HG03378 (cell line): Measurements from ENCODE around the gene ADCY3.
"Not testable (repeated sequence)": the region's sequence is repeated elsewhere in the genome, so short reads cannot be mapped to it uniquely, and the experiment has no call there.

Source experiments
- ATAC-seq: cut with Tn5 transposase; IDR thresholded peaks from one replicate; pipeline ENCODE4 v1.9.1; 2021; ENCODE audit warnings: mild to moderate bottlenecking, moderate library complexity; ENCODE audit not compliant: unreplicated experiment

The ADCY3 gene

GRCh38 chr2:24852026-24852425, 68.0 kb downstream of the ADCY3 start:
- ATAC-seq: no peak

- ATAC-seq: no peak
Observed at GRCh38 chr2:24850944-24851343, 69.1 kb downstream of the ADCY3 start.

- ATAC-seq: no peak
Observed at GRCh38 chr2:24845691-24846090, 74.3 kb downstream of the ADCY3 start.

GRCh38 chr2:24844023-24844685, 75.9 kb downstream of the ADCY3 start:
- ATAC-seq: no peak

GRCh38 chr2:24843330-24843860, 76.6 kb downstream of the ADCY3 start:
- ATAC-seq: no peak

- no peak for ATAC-seq
Observed at GRCh38 chr2:24842081-24843050, 77.7 kb downstream of the ADCY3 start.

GRCh38 chr2:24840962-24841945, 78.8 kb downstream of the ADCY3 start:
- no peak for ATAC-seq

- no peak for ATAC-seq
Observed at GRCh38 chr2:24840164-24840869, 79.7 kb downstream of the ADCY3 start.

- no peak for ATAC-seq
Observed at GRCh38 chr2:24839729-24840128, 80.3 kb downstream of the ADCY3 start.

GRCh38 chr2:24838541-24838940, 81.5 kb downstream of the ADCY3 start:
- no peak for ATAC-seq

- no peak for ATAC-seq
Observed at GRCh38 chr2:24837996-24838513, 82.0 kb downstream of the ADCY3 start.

GRCh38 chr2:24836706-24837105, 83.3 kb downstream of the ADCY3 start:
- ATAC-seq: no peak

- no peak for ATAC-seq
Observed at GRCh38 chr2:24836206-24836605, 83.8 kb downstream of the ADCY3 start.

- not testable (repeated sequence) for ATAC-seq
Observed at GRCh38 chr2:24835411-24835810, 84.6 kb downstream of the ADCY3 start.

GRCh38 chr2:24834733-24835395, 85.2 kb downstream of the ADCY3 start:
- ATAC-seq: no peak

GRCh38 chr2:24833821-24834732, 86.0 kb downstream of the ADCY3 start:
- no peak for ATAC-seq

GRCh38 chr2:24832931-24833701, 86.9 kb downstream of the ADCY3 start:
- ATAC-seq: no peak
